K562 (cell line): ENCODE results near the gene RHD. TPM values are rescaled to one million over a fixed set of nuclear protein-coding genes. Genes with fewer than 3 reads are reported as not detected.

Source experiments
- BCOR ChIP-seq: fragments of 450-650 bp; IDR thresholded peaks from 2 replicates; pipeline ENCODE4 v1.6.1; 2016
- CHD7 ChIP-seq: fragments of 200-600 bp; sonication (generic); IDR thresholded peaks from one replicate; pipeline ENCODE4 v1.6.1; 2012; ENCODE audit warnings: mild to moderate bottlenecking, low read depth, low read length, inconsistent platforms
- GTF2E2 ChIP-seq: fragments of 200-800 bp; sonication (Bioruptor generic); IDR thresholded peaks from 2 replicates; pipeline ENCODE4 v1.6.1; 2016; ENCODE audit warnings: missing genetic modification characterization, missing compliant biosample characterization
- NCOA1 ChIP-seq: fragments of 450-650 bp; IDR thresholded peaks from 2 replicates; pipeline ENCODE4 v1.6.1; 2016; ENCODE audit warnings: low read depth
- RFX1 ChIP-seq: fragments of 450-650 bp; IDR thresholded peaks from 2 replicates; pipeline ENCODE4 v1.6.1; 2016; ENCODE audit warnings: mild to moderate bottlenecking, moderate library complexity
- SLC30A9 ChIP-seq: fragments of 250-450 bp; sonication (Bioruptor Pico); IDR thresholded peaks from 2 replicates; pipeline ENCODE4 v1.8.0; 2022; ENCODE audit warnings: mild to moderate bottlenecking, moderate library complexity
- ZBTB2 ChIP-seq: fragments of 450-650 bp; IDR thresholded peaks from 2 replicates; pipeline ENCODE4 v1.6.1; 2016; ENCODE audit warnings: antibody characterized with exemption
- ZNF146 ChIP-seq: IDR thresholded peaks from one replicate; pipeline ENCODE4 v1.6.1; 2018; ENCODE audit warnings: missing compliant biosample characterization; ENCODE audit not compliant: unreplicated experiment
- ZNF609 ChIP-seq: sonication (generic); formaldehyde crosslinking; IDR thresholded peaks from 2 replicates; pipeline ENCODE4 v1.8.1; 2023; ENCODE audit warnings: missing genetic modification reagents, mild to moderate bottlenecking, borderline replicate concordance
- polyA plus RNA-seq, 8 experiments: library from polyadenylated mRNA; depleted of rRNA in 4 of 8; stranded (reverse) in 5 of 8; unstranded in 3 of 8; fragments of >200 nt; fragmentation: Nextera tagmentation in 2 of 8; fragmentation: Illumina TruSeq in 1 of 8; extraction: Ambion mirVana in 2 of 8; extraction: Trizol in 1 of 8; gene quantifications; 2 replicates each; pipeline versions ENCODE4 v1.2.1 to v1.2.3, GENCODE V29; 2011 to 2014; ENCODE audit warnings: inconsistent platforms in 1 of 8, missing spikeins in 1 of 8
- total RNA-seq, 7 experiments: library from RNA; depleted of rRNA in 6 of 7; stranded (reverse); fragments of >200 nt in 6 of 7; fragmentation: Illumina TruSeq in 2 of 7; extraction: Trizol in 2 of 7; gene quantifications; 2 replicates each; pipeline versions ENCODE4 v1.2.1 to v1.2.3, GENCODE V29; 2011 to 2021; ENCODE audit warnings: low replicate concordance in 1 of 7

RHD gene
- total and polyA plus RNA-seq, 9 of the 15 experiments (the other 6 are each of a cell fraction or from before 2014, with no cell fraction given), result 8.8 to 32.4 (median 15.0) TPM

GRCh38 chr1:25232866-25233784 lies 39.2 kb upstream of the RHD start (continued):
- TF ChIP-seq CHD7, result no peak
- no peak for TF ChIP-seq SLC30A9 (CRISPR knock-in tag)
- TF ChIP-seq GTF2E2 (tag), result no peak; the same call in none of the 2 replicates
- TF ChIP-seq ZNF609 (CRISPR knock-in tag), result peak; percentile 2; the same call in 1 of the 2 replicates
- no peak for TF ChIP-seq ZNF146 (CRISPR knock-in tag)
- TF ChIP-seq RFX1, result no peak
- peak; percentile 51; the same call in 1 of the 2 replicates for TF ChIP-seq NCOA1
- TF ChIP-seq BCOR, result peak; percentile 10; the same call in 1 of the 2 replicates
- TF ChIP-seq ZBTB2, result no peak; the same call in 1 of the 2 replicates
